Colonic mucosa (tissue), 4 donors: Measurements from ENCODE around the gene ZNRD2. TPM values are rescaled to one million over a fixed set of nuclear protein-coding genes. Genes with fewer than 3 reads are reported as not detected.

Experiments
- DNase-seq: peaks from one replicate; pipeline ENCODE4 v3.0.0-alpha.2; 2020
- H3K27ac ChIP-seq: fragments of 200-600 bp; one replicate; pipeline ENCODE4 v1.8.0; 2021
- H3K27me3 ChIP-seq: fragments of 200-600 bp; one replicate; pipeline ENCODE4 v1.8.0; 2021
- H3K36me3 ChIP-seq: fragments of 200-600 bp; one replicate; pipeline ENCODE4 v1.8.0; 2021
- H3K4me1 ChIP-seq: fragments of 200-600 bp; one replicate; pipeline ENCODE4 v1.8.0; 2021; ENCODE audit warnings: mild to moderate bottlenecking
- H3K4me3 ChIP-seq: fragments of 200-600 bp; one replicate; pipeline ENCODE4 v1.8.0; 2021
- H3K9ac ChIP-seq, 2 donors: one replicate each; pipeline ENCODE4 v1.7.0; 2013; ENCODE audit warnings: control low read depth in 2 of 2, low read depth in 2 of 2, low read length in 2 of 2
- H3K9me3 ChIP-seq: fragments of 200-600 bp; one replicate; pipeline ENCODE4 v1.8.0; 2021
- CTCF ChIP-seq: fragments of 200-600 bp; IDR thresholded peaks from one replicate; pipeline ENCODE4 v1.8.0; 2022; ENCODE audit warnings: antibody characterized with exemption, mild to moderate bottlenecking
- intact Hi-C: fragments of 100-400 bp; cut with DNase I; formaldehyde crosslinking; loops from one replicate; pipeline ENCODE4 v1.14.1; 2022
- total RNA-seq, 2 donors: library from RNA; stranded (reverse); fragmentation: NEBNext Ultra II Directional in 1 of 2; extraction: Animal tissue kit (Norgen Biotek cat#: 25700) in 1 of 2; gene quantifications; one replicate each; pipeline ENCODE4 v1.2.1, GENCODE V29; 2021
- donor health status: healthy.
- donor health status: DM: no; HTN: no; CAD: no.
- donor health status: DM: no; HTN: no; CAD: no.

The ZNRD2 gene
- total RNA-seq, 2 donors from 2014 or later = 16.6 to 30.8 TPM

DNA sequence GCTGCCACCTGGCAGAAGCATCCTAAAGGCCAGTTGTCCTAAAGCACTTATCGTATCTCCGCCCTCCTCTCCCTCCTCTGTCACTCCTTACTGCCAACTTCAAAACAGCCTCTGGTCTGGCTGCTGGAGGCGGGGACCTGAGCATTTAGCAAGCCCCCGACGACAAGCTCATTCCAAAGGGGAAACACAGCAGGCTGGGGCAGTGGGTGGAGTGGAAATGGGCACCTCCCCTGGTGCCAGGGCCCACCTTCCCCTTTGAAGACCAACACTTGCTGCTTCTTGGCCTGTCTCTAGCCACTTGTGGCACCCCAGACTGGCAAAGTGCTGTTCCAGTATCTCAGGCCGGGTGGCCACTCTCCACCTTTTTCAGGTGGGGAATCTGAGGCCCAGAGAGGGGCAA, 40.1 kb downstream of the ZNRD2 start:
- H3K4me3 ChIP-seq = peak overlapping the region; percentile 90
- intact Hi-C loops = loop anchor here (5.0 kb wide), 1 partner anchor 68 kb away; no protein-coding TSS in a partner anchor
- H3K9ac ChIP-seq = peak overlapping the region in 1 of 2 donors; percentile 51
- TF ChIP-seq CTCF = no peak
- no peaks in the 10 kb centered on the region for H3K27me3 ChIP-seq
- peaks cover 28% of the 10 kb centered on the region for H3K4me1 ChIP-seq
- no peak for DNase-seq
- H3K36me3 ChIP-seq = peaks cover 1% of the 10 kb centered on the region
- H3K27ac ChIP-seq = peak overlapping the region; percentile 32
- no peaks in the 10 kb centered on the region for H3K9me3 ChIP-seq

- no peak for DNase-seq
- intact Hi-C loops = loop anchor here (5.0 kb wide), 1 partner anchor 69 kb away; no protein-coding TSS in a partner anchor
- Histone ChIP-seq H3K36me3 (no peaks in the 10 kb centered on the region), H3K9me3 (no peaks in the 10 kb centered on the region), H3K9ac (peak overlapping the region; percentile 4 to 96), H3K4me1 (peaks cover 28% of the 10 kb centered on the region), H3K4me3 (peak overlapping the region; percentile 90), H3K27me3 (no peaks in the 10 kb centered on the region), H3K27ac (peak overlapping the region; percentile 32)
- no peak for TF ChIP-seq CTCF
Observed at GRCh38 chr11:65611028-65611757, 40.9 kb downstream of the ZNRD2 start.

DNA sequence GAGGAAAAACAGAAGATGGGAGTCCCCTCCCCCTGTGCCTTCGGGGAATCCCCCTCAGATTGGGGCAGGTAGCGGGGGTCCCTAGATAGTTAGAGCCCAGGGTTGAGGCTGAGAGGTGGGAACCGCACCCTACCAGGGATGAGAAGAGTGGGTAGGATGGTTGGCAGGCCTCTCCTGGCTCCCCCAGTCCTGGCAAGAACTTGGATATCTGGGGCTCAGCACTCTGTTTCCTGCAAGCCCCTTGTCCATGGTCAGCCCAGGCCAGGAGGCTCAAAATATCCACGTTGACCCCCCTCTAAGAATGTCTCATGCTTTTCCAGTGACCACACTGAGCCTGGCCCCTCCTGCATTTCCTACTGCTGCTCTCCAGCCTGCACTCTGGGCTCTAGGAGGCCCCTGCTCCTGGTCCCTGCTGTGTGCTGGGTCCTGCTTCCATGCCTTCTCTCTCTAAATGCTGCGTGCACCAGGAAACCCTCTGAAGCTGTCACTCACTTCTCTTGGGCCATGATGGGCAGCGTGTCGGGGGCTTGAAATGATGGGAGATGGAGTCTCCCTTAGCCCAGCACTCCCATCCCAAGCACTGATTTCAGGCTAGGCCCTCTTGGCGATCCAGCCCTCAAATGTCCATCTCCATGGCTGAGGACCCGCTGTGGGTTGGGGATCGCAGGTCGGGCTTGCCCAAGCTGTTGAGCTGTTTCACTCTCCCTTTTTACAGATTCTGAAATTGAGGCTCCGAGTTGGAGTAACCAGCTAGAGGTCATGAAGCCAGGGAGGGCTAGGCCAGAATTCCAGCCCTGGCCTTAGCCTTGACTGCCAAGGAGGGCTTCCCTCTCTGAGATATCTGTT, 41.7 kb downstream of the ZNRD2 start:
- Histone ChIP-seq H3K9me3 (no peaks in the 10 kb centered on the region), H3K27me3 (no peaks in the 10 kb centered on the region), H3K4me3 (peak overlapping the region; percentile 90), H3K4me1 (peaks cover 33% of the 10 kb centered on the region), H3K27ac (peak overlapping the region; percentile 31), H3K9ac (peak overlapping the region; percentile 37 to 96), H3K36me3 (no peaks in the 10 kb centered on the region)
- no peak for DNase-seq
- no peak for TF ChIP-seq CTCF
- intact Hi-C loops = loop anchor here (5.0 kb wide), 1 partner anchor 70 kb away; no protein-coding TSS in a partner anchor

- Histone ChIP-seq H3K9ac (peak overlapping the region; percentile 76 to 96), H3K9me3 (no peaks in the 10 kb centered on the region), H3K4me3 (peak overlapping the region; percentile 90), H3K4me1 (peaks cover 36% of the 10 kb centered on the region), H3K36me3 (no peaks in the 10 kb centered on the region), H3K27ac (no peak overlapping the region), H3K27me3 (no peaks in the 10 kb centered on the region)
- DNase-seq = no peak
- intact Hi-C loops = loop anchor here (5.0 kb wide), 1 partner anchor 70 kb away; no protein-coding TSS in a partner anchor
- no peak for TF ChIP-seq CTCF
Observed at GRCh38 chr11:65612691-65613090, 42.4 kb downstream of the ZNRD2 start.

DNA sequence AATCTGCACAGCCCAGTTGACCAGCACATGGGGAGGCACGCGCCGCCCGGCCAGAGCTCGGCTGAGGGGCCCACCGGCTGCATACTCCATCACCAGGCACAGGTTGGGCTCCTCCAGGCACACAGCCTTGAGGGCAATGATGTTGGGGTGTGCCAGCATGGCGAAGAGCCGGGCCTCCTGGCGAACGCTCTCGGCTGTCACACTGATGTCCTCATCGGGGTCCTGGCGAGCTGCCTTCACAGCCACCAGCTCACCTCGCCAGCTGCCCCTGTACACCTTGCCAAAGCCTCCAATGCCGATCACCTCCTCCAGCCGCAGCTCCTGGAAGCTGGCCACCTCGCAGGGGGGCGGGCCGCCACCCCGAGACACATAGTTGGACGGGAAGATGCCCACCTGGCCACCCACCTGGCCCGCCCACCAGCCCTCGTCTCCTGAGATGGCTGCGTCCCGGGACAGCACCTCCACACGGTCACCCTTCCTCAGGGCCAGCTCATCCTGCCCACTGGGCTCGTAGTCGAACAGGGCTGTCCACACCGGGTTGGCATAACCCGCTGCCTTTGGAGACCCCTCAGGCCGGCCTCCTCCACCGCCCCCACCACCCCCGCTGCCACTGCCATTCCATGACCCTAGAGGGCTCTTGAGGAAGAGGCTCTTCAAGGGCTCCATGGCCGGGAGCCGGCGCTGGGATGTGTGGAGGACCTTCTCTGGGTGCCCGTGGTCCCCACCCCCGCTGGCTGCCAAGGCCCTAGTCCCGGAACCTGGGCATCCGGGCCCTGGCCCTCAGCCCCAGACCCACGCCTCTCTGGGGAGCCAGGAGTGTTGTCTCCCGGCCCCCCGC, 43.0 kb downstream of the ZNRD2 start:
- H3K36me3 ChIP-seq = peaks cover 3% of the 10 kb centered on the region
- no peak for TF ChIP-seq CTCF
- H3K4me3 ChIP-seq = peak overlapping the region; percentile 90
- H3K27ac ChIP-seq = peak overlapping the region; percentile 98
- H3K27me3 ChIP-seq = no peaks in the 10 kb centered on the region
- no peaks in the 10 kb centered on the region for H3K9me3 ChIP-seq
- H3K4me1 ChIP-seq = peaks cover 36% of the 10 kb centered on the region
- H3K9ac ChIP-seq = peak overlapping the region; percentile 76 to 96
- intact Hi-C loops = loop anchor here (5.0 kb wide), 1 partner anchor 71 kb away; no protein-coding TSS in a partner anchor
- peak; percentile 50 for DNase-seq
